Lower leg skin (tissue), 4 donors: ENCODE measurements around the gene KLK8. TPM values are rescaled to one million over a fixed set of nuclear protein-coding genes. Genes with fewer than 3 reads are reported as not detected.

Experiments used
- DNase-seq, 2 donors: peaks; one replicate each; pipeline ENCODE4 v3.0.0-alpha.2; 2019; ENCODE audit warnings: low spot score in 2 of 2
- H3K4me3 ChIP-seq: fragments of 200-600 bp; sonication (generic); 2 replicates; pipeline ENCODE4 v1.5.1; 2017; ENCODE audit warnings: mild to moderate bottlenecking, low read depth; ENCODE audit not compliant: poor library complexity, severe bottlenecking
- CTCF ChIP-seq, 3 donors: fragments of 450-650 bp; IDR thresholded peaks; one replicate each; pipeline ENCODE4 v1.5.1; 2016; ENCODE audit warnings: antibody characterized with exemption in 3 of 3, mild to moderate bottlenecking in 3 of 3, moderate library complexity in 2 of 3
- POLR2A ChIP-seq, 2 donors: fragments of 450-650 bp; IDR thresholded peaks; one replicate each; pipeline ENCODE4 v1.6.1; 2016 to 2017; ENCODE audit warnings: antibody characterized with exemption in 2 of 2, mild to moderate bottlenecking in 1 of 2, moderate library complexity in 1 of 2
- WGBS, 2 donors: methylation state at CpG; one replicate each; pipeline ENCODE4 v1.1.5; 2018; 5-methylcytosine and 5-hydroxymethylcytosine counted together
- intact Hi-C: fragments of 100-400 bp; cut with DNase I; formaldehyde crosslinking; loops from one replicate; pipeline ENCODE4 v1.15.0; 2023; ENCODE audit warnings: low total_unique reads
- total RNA-seq, 4 donors: library from RNA; depleted of rRNA; stranded (reverse); fragments of >200 nt; gene quantifications; one replicate each; pipeline ENCODE4 v1.1.0, GENCODE V29; 2016

Gene KLK8
- total RNA-seq, 4 donors from 2014 or later, result 67.1 to 117 (median 106) TPM

- no peak overlapping the region for H3K4me3 ChIP-seq
- intact Hi-C loops, result no loop called here
- TF ChIP-seq CTCF (IDR thresholded peaks at IDR 0.05) (no peak), POLR2A (IDR thresholded peaks at IDR 0.05) (no peak)
- 72 to 84% methylated on average over 11 of the region's 11 CpGs for whole genome bisulfite sequencing, 2 donors
- DNase-seq, result no peak
Observed at GRCh38 chr19:51023946-51024345, 22.5 kb upstream of the KLK8 start.

- no peak overlapping the region for H3K4me3 ChIP-seq
- DNase-seq, result no peak
- TF ChIP-seq CTCF (IDR thresholded peaks at IDR 0.05), result no peak
- TF ChIP-seq POLR2A (IDR thresholded peaks at IDR 0.05), result no peak
- 70 to 74% methylated on average over 14 of the region's 14 CpGs for WGBS, 2 donors
- intact Hi-C loops, result no loop called here
Observed at GRCh38 chr19:51022526-51022925, 21.1 kb upstream of the KLK8 start.

- H3K4me3 ChIP-seq, result no peak overlapping the region
- 32 to 35% methylated on average over 7 of the region's 7 CpGs for WGBS, 2 donors
- TF ChIP-seq POLR2A (IDR thresholded peaks at IDR 0.05), result no peak
- no peak for TF ChIP-seq CTCF (IDR thresholded peaks at IDR 0.05)
- no peak for DNase-seq
- intact Hi-C loops, result no loop called here
Observed at GRCh38 chr19:51020988-51021651, 19.7 kb upstream of the KLK8 start.

GRCh38 chr19:51019544-51019925 lies 18.1 kb upstream of the KLK8 start, which contains the start of gene KLK10:
KLK10 (minus strand) TSS chr19:51019709; CDS start chr19:51019130, 579 bp downstream.
- no peak for DNase-seq
- WGBS, 2 donors, result 0 to 2% methylated on average over 6 to 10 of the region's 14 CpGs

GRCh38 chr19:51018745-51019543 lies 17.5 kb upstream of the KLK8 start:
- 2% methylated on average over 54 to 61 of the region's 68 CpGs for WGBS, 2 donors
- no peak for DNase-seq
- no peak overlapping the region for H3K4me3 ChIP-seq
- TF ChIP-seq CTCF (IDR thresholded peaks at IDR 0.05) (no peak), POLR2A (IDR thresholded peaks at IDR 0.05) (no peak)
- intact Hi-C loops, result loop anchor here (5.0 kb wide), 1 partner anchor 78 kb away; no protein-coding TSS in a partner anchor

More at GRCh38 chr19:51019544-51019925, 18.1 kb upstream of the KLK8 start, which contains the start of gene KLK10:
- H3K4me3 ChIP-seq, result no peak within 1 kb of the TSS
- no peak for TF ChIP-seq CTCF (IDR thresholded peaks at IDR 0.05)
- no peak for TF ChIP-seq POLR2A (IDR thresholded peaks at IDR 0.05)
- intact Hi-C loops, result loop anchor here (5.0 kb wide), 1 partner anchor 78 kb away; no protein-coding TSS in a partner anchor
